DND-41 (cell line): ENCODE data around the gene TSC22D1.
"Not testable (repeated sequence)": the region's sequence is repeated elsewhere in the genome, so short reads cannot be mapped to it uniquely, and the experiment has no call there.

Source experiments
- ATAC-seq: fragments of 200-7000 bp; cut with Tn5 transposase; 3 replicates; pipeline ENCODE4 v1.9.1; 2021; ENCODE audit warnings: low read depth; ENCODE audit not compliant: insufficient read depth
- DNase-seq: peaks from one replicate; pipeline ENCODE4 v3.0.0-alpha.2; 2020
- H2AFZ ChIP-seq: 2 replicates; pipeline ENCODE4 v1.6.0; 2012; ENCODE audit warnings: low read depth, low read length
- H3K27ac ChIP-seq: 2 replicates; pipeline ENCODE4 v1.5.1; 2012; ENCODE audit warnings: low read length, inconsistent platforms
- H3K27me3 ChIP-seq: fragments of 200-600 bp; sonication (generic); 2 replicates; pipeline ENCODE4 v1.6.0; 2012; ENCODE audit warnings: low read length, mild to moderate bottlenecking, inconsistent platforms; ENCODE audit not compliant: insufficient read depth, poor library complexity
- H3K36me3 ChIP-seq: 2 replicates; pipeline ENCODE4 v1.5.1; 2012; ENCODE audit warnings: low read length, inconsistent platforms; ENCODE audit not compliant: insufficient read depth
- H3K4me1 ChIP-seq: 2 replicates; pipeline ENCODE4 v1.5.1; 2012; ENCODE audit warnings: mild to moderate bottlenecking, low read length; ENCODE audit not compliant: insufficient read depth
- H3K4me2 ChIP-seq: 2 replicates; pipeline ENCODE4 v1.6.0; 2012; ENCODE audit warnings: mild to moderate bottlenecking, moderate library complexity, low read length, inconsistent platforms; ENCODE audit not compliant: insufficient read depth
- H3K4me3 ChIP-seq, 2 experiments: fragments of 200-600 bp in 1 of 2; shearing (Covaris generic) in 1 of 2; 2 replicates each; pipeline ENCODE4 v1.5.1; 2012 to 2016; ENCODE audit warnings: inconsistent platforms in 2 of 2, low read length in 2 of 2, mild to moderate bottlenecking in 2 of 2, low read depth in 1 of 2, moderate library complexity in 1 of 2
- H3K79me2 ChIP-seq: 2 replicates; pipeline ENCODE4 v1.6.0; 2012; ENCODE audit warnings: low read length, inconsistent platforms; ENCODE audit not compliant: insufficient read depth
- H3K9ac ChIP-seq: 2 replicates; pipeline ENCODE4 v1.6.0; 2012; ENCODE audit warnings: low read depth, mild to moderate bottlenecking, inconsistent platforms, low read length, moderate library complexity
- H3K9me3 ChIP-seq: 2 replicates; pipeline ENCODE4 v1.5.1; 2012; ENCODE audit warnings: low read length, moderate library complexity, mild to moderate bottlenecking, inconsistent platforms; ENCODE audit not compliant: insufficient read depth, severe bottlenecking
- H4K20me1 ChIP-seq: 2 replicates; pipeline ENCODE4 v1.6.0; 2012; ENCODE audit warnings: low read length; ENCODE audit not compliant: insufficient read depth
- EZH2 ChIP-seq: IDR thresholded peaks from 3 replicates; pipeline ENCODE4 v1.6.1; 2012; ENCODE audit warnings: borderline replicate concordance, low read depth, mild to moderate bottlenecking, moderate library complexity, low read length, inconsistent platforms; ENCODE audit not compliant: severe bottlenecking
- TF ChIP-seq, protein P1 (sequence below): IDR thresholded peaks from 2 replicates; pipeline ENCODE4 v1.5.1; 2012; ENCODE audit warnings: borderline replicate concordance, low read length, moderate library complexity, mild to moderate bottlenecking; ENCODE audit not compliant: poor library complexity, severe bottlenecking; ENCODE audit errors: extremely low read depth

The TSC22D1 gene

DNA sequence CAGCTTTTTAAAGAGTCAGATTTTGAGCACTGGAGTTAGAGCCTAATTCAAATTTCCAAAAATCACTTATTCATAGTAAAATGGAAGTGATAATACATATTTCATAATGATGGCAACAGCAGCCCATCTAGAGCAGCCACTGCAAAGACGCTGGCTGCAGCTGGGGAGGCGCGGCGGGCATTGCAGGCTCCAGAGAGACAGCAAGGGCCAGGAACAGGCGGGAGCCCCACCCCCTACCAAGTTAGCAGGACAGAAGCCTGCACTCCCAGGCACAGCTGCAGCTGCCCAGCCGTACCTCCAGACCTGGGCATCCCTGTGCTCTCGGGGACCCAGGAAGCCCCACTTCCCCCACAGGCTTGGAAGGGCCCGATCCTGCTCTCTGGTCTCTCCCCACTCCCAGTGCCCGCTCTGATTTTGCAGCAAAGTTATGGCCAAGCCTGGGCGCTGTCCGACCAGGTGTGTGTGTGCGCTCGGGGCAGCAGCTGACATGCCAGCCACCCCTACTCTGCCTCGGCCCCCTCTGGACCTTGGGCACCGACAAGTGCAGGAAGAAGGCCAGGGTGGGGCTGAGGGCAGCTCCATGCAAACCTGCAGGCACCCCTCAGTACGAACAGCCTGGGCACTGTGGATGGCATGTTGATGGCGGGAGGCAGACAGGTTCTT, 117.7 kb downstream of the TSC22D1 start:
- ATAC-seq, result no peak
- TF ChIP-seq EZH2, result no peak
- TF ChIP-seq, protein P1, sequence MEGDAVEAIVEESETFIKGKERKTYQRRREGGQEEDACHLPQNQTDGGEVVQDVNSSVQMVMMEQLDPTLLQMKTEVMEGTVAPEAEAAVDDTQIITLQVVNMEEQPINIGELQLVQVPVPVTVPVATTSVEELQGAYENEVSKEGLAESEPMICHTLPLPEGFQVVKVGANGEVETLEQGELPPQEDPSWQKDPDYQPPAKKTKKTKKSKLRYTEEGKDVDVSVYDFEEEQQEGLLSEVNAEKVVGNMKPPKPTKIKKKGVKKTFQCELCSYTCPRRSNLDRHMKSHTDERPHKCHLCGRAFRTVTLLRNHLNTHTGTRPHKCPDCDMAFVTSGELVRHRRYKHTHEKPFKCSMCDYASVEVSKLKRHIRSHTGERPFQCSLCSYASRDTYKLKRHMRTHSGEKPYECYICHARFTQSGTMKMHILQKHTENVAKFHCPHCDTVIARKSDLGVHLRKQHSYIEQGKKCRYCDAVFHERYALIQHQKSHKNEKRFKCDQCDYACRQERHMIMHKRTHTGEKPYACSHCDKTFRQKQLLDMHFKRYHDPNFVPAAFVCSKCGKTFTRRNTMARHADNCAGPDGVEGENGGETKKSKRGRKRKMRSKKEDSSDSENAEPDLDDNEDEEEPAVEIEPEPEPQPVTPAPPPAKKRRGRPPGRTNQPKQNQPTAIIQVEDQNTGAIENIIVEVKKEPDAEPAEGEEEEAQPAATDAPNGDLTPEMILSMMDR, result no peak
- Histone ChIP-seq H3K9me3 (peaks cover 9% of the 10 kb centered on the region), H3K27me3 (no peaks in the 10 kb centered on the region), H3K9ac (no peak overlapping the region), H3K36me3 (peaks cover 8% of the 10 kb centered on the region), H3K4me3 (no peak overlapping the region), H3K79me2 (no peaks in the 10 kb centered on the region), H4K20me1 (no peaks in the 10 kb centered on the region), H3K4me2 (no peak overlapping the region), H3K27ac (no peak overlapping the region), H2AFZ (no peak overlapping the region), H3K4me1 (no peaks in the 10 kb centered on the region)
- DNase-seq, result no peak

GRCh38 chr13:44456212-44456611, 119.9 kb downstream of the TSC22D1 start:
- not testable (repeated sequence) for DNase-seq, H3K27ac ChIP-seq, H4K20me1 ChIP-seq, H2AFZ ChIP-seq, H3K9me3 ChIP-seq, ATAC-seq, H3K27me3 ChIP-seq, H3K4me2 ChIP-seq, H3K36me3 ChIP-seq, H3K79me2 ChIP-seq, H3K9ac ChIP-seq, H3K4me3 ChIP-seq, H3K4me1 ChIP-seq

- TF ChIP-seq, protein P1, result no peak
- TF ChIP-seq EZH2, result no peak
- Histone ChIP-seq H3K27me3 (no peaks in the 10 kb centered on the region), H3K4me3 (no peak overlapping the region), H3K36me3 (peaks cover 8% of the 10 kb centered on the region), H3K4me1 (no peaks in the 10 kb centered on the region), H3K27ac (no peak overlapping the region), H3K4me2 (no peak overlapping the region), H4K20me1 (no peaks in the 10 kb centered on the region), H3K9ac (no peak overlapping the region), H3K9me3 (peaks cover 9% of the 10 kb centered on the region), H2AFZ (no peak overlapping the region), H3K79me2 (no peaks in the 10 kb centered on the region)
- DNase-seq (no peak), ATAC-seq (no peak)
These were observed 120.4 kb downstream of the TSC22D1 start for GRCh38 chr13:44455769-44456168.

DNA sequence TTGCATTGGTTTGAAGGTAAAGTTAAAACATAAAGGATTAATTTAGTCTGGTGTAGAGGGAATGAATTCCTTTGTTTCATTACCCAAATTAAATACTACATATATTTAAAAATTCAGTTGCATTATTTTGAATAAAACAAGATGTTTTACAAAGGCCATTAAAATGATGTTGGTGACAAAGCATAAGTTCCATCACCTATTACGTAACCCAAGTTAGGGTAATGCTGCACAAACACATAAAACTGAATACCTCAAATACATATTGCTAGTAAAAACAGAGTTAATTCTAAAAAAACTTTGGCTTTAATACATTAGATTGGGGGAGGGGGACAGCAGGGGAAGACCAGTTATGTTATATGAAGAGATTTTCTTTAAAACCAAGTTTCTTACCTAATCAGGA, 122.2 kb downstream of the TSC22D1 start:
- ATAC-seq, result no peak
- no peak overlapping the region for H3K4me2 ChIP-seq
- no peaks in the 10 kb centered on the region for H3K36me3 ChIP-seq
- TF ChIP-seq, protein P1, result no peak
- no peak for TF ChIP-seq EZH2
- no peaks in the 10 kb centered on the region for H3K4me1 ChIP-seq
- H3K9me3 ChIP-seq, result no peaks in the 10 kb centered on the region
- no peaks in the 10 kb centered on the region for H3K27me3 ChIP-seq
- no peak overlapping the region for H3K9ac ChIP-seq
- no peak overlapping the region for H2AFZ ChIP-seq
- no peak overlapping the region for H3K27ac ChIP-seq
- H3K4me3 ChIP-seq, result no peak overlapping the region
- H3K79me2 ChIP-seq, result no peaks in the 10 kb centered on the region
- no peak for DNase-seq
- no peaks in the 10 kb centered on the region for H4K20me1 ChIP-seq
